HG03139 (cell line): ENCODE results near the gene ITPR1.

Experiments used
- ATAC-seq: cut with Tn5 transposase; IDR thresholded peaks from one replicate; pipeline ENCODE4 v1.9.1; 2021; ENCODE audit not compliant: unreplicated experiment

ITPR1 gene

GRCh38 chr3:4800595-4800994 lies 307.4 kb downstream of the ITPR1 start:
- no peak for ATAC-seq

GRCh38 chr3:4801892-4802291 lies 308.7 kb downstream of the ITPR1 start:
- no peak for ATAC-seq

GRCh38 chr3:4802903-4803302 lies 309.8 kb downstream of the ITPR1 start:
- no peak for ATAC-seq

- ATAC-seq, result no peak
These were observed 311.3 kb downstream of the ITPR1 start for GRCh38 chr3:4804161-4805058.

- no peak for ATAC-seq
These were observed 312.5 kb downstream of the ITPR1 start for GRCh38 chr3:4805662-4806061.

- ATAC-seq, result no peak
These were observed 313.5 kb downstream of the ITPR1 start for GRCh38 chr3:4806535-4807108.

GRCh38 chr3:4807381-4808280 lies 314.5 kb downstream of the ITPR1 start:
- ATAC-seq, result no peak

GRCh38 chr3:4808637-4809036 lies 315.5 kb downstream of the ITPR1 start:
- ATAC-seq, result no peak

- no peak for ATAC-seq
These were observed 316.8 kb downstream of the ITPR1 start for GRCh38 chr3:4809922-4810321.

- ATAC-seq, result no peak
These were observed 319.4 kb downstream of the ITPR1 start for GRCh38 chr3:4812591-4812990.

- no peak for ATAC-seq
These were observed 320.8 kb downstream of the ITPR1 start for GRCh38 chr3:4813909-4814304.

- ATAC-seq, result no peak
These were observed 321.3 kb downstream of the ITPR1 start for GRCh38 chr3:4814305-4814903.

- no peak for ATAC-seq
These were observed 321.9 kb downstream of the ITPR1 start for GRCh38 chr3:4814904-4815574.

- no peak for ATAC-seq
These were observed 323.2 kb downstream of the ITPR1 start for GRCh38 chr3:4816306-4816705.

- no peak for ATAC-seq
These were observed 323.6 kb downstream of the ITPR1 start for GRCh38 chr3:4816718-4817117.

GRCh38 chr3:4817128-4817527 lies 324.0 kb downstream of the ITPR1 start:
- ATAC-seq, result no peak

- ATAC-seq, result no peak
These were observed 325.0 kb downstream of the ITPR1 start for GRCh38 chr3:4818164-4818563.

- no peak for ATAC-seq
These were observed 326.0 kb downstream of the ITPR1 start for GRCh38 chr3:4818986-4819693.

- ATAC-seq, result no peak
These were observed 326.6 kb downstream of the ITPR1 start for GRCh38 chr3:4819746-4820145.
